OCI-LY7 (cell line): ENCODE results near the gene CD274. TPM values are rescaled to one million over a fixed set of nuclear protein-coding genes. Genes with fewer than 3 reads are reported as not detected.

Experiments used
- BruUV-seq: library from RNA; stranded (reverse); fragments of 400-500 nt; replicated peaks from 2 replicates; lab custom pipeline; 2021; lab: Mats Ljungman, UMichigan
- CTCF ChIA-PET: fragments of 300-600 bp; sonication (Branson Sonifier 250); formaldehyde crosslinking; loops from one replicate; lab custom pipeline; 2022; ENCODE audit warnings: antibody characterized with exemption; ENCODE audit not compliant: unreplicated experiment; lab: Charles Lee
- POLR2A ChIA-PET: fragments of 300-600 bp; sonication (Branson Sonifier 250); formaldehyde crosslinking; loops from one replicate; lab custom pipeline; 2022; ENCODE audit warnings: antibody characterized with exemption; lab: Charles Lee
- DNase-seq: peaks from one replicate; pipeline ENCODE4 v3.0.0-alpha.2; 2015; ENCODE audit warnings: low spot score
- H2AFZ ChIP-seq: fragments of 200-600 bp; sonication (generic), shearing (Covaris generic); 2 replicates; pipeline ENCODE4 v1.6.1; 2014; ENCODE audit warnings: mild to moderate bottlenecking, antibody characterized with exemption, low read length, moderate library complexity
- H3K27ac ChIP-seq: fragments of 200-600 bp; sonication (generic); 2 replicates; pipeline ENCODE4 v1.5.1; 2014; ENCODE audit warnings: mixed run types, low read depth, mild to moderate bottlenecking, moderate library complexity, low read length, inconsistent platforms; ENCODE audit not compliant: poor library complexity, severe bottlenecking
- H3K36me3 ChIP-seq: fragments of 200-600 bp; sonication (generic); 2 replicates; pipeline ENCODE4 v1.6.1; 2014; ENCODE audit warnings: mild to moderate bottlenecking, antibody characterized with exemption, low read length, moderate library complexity, mixed read lengths; ENCODE audit not compliant: insufficient read depth
- H3K4me1 ChIP-seq: fragments of 200-600 bp; sonication (generic); 2 replicates; pipeline ENCODE4 v1.5.1; 2014; ENCODE audit warnings: mild to moderate bottlenecking, low read length; ENCODE audit not compliant: insufficient read depth, poor library complexity, severe bottlenecking
- H3K4me2 ChIP-seq: fragments of 200-600 bp; sonication (generic); 2 replicates; pipeline ENCODE4 v1.6.1; 2014; ENCODE audit warnings: mild to moderate bottlenecking, low read length
- H3K4me3 ChIP-seq: fragments of 200-600 bp; sonication (generic); 2 replicates; pipeline ENCODE4 v1.5.1; 2014; ENCODE audit warnings: mild to moderate bottlenecking, low read depth, low read length; ENCODE audit not compliant: poor library complexity, severe bottlenecking
- H3K79me2 ChIP-seq: fragments of 200-600 bp; sonication (generic); 2 replicates; pipeline ENCODE4 v1.6.1; 2016; ENCODE audit warnings: low read depth, mild to moderate bottlenecking, low read length, moderate library complexity, mixed read lengths; ENCODE audit not compliant: insufficient read depth
- H3K9me2 ChIP-seq: fragments of 200-600 bp; sonication (generic); 2 replicates; pipeline ENCODE4 v1.6.1; 2016; ENCODE audit warnings: mild to moderate bottlenecking, low read length, mixed read lengths; ENCODE audit not compliant: insufficient read depth
- H3K9me3 ChIP-seq: fragments of 200-600 bp; sonication (generic); 2 replicates; pipeline ENCODE4 v1.6.1; 2014; ENCODE audit warnings: mild to moderate bottlenecking, mixed run types, low read length, mixed read lengths
- H4K20me1 ChIP-seq: fragments of 200-600 bp; sonication (generic); 2 replicates; pipeline ENCODE4 v1.6.1; 2014; ENCODE audit warnings: mild to moderate bottlenecking, antibody characterized with exemption, low read length, moderate library complexity, mixed read lengths; ENCODE audit not compliant: insufficient read depth
- EZH2phosphoT487 ChIP-seq: fragments of 200-600 bp; sonication (generic); IDR thresholded peaks from 2 replicates; pipeline ENCODE4 v1.6.1; 2018; ENCODE audit warnings: low read depth, borderline replicate concordance, mild to moderate bottlenecking, mixed run types, antibody characterized with exemption, low read length, moderate library complexity, mixed read lengths
- intact Hi-C: fragments of 100-400 bp; cut with micrococcal nuclease; formaldehyde crosslinking; loops from one replicate; pipeline ENCODE4 v1.10.0; 2022; ENCODE audit not compliant: unreplicated experiment
- total RNA-seq, 2 experiments: library from RNA; depleted of rRNA in 1 of 2; stranded (reverse); fragments of >200 nt in 1 of 2; shearing (Covaris generic) in 1 of 2; gene quantifications; 2 replicates each; pipeline ENCODE4 v1.2.3, GENCODE V29; 2014 to 2022
- TF ChIP-seq, protein P1 (sequence below): fragments of 200-600 bp; sonication (generic); conservative IDR thresholded peaks from 2 replicates; pipeline ENCODE4 v1.5.1; 2014; ENCODE audit warnings: mild to moderate bottlenecking, antibody characterized with exemption, low read length, moderate library complexity, mixed read lengths

Gene CD274
- total RNA-seq, 2 experiments from 2014 or later = 0.15 to 0.57 TPM

DNA sequence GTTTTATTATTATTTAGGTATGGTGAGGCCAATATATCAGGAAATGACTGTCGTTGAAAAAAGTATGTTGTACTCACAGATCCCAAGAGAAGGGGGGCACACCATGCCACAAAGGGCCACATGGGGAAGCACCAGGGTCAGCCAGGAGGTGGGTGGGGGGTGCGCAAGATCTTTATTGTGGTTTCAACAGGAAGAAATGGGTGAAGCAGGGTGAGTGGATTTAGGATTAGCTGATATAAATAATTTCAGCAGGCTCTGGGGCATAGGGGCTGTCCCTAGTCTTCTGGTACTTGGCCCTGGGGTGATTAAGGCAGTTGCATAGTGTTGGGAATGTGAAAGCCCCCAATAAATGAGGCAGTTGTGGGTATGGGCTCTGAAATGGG, 68.6 kb downstream of the CD274 start:
- TF ChIP-seq, protein P1, sequence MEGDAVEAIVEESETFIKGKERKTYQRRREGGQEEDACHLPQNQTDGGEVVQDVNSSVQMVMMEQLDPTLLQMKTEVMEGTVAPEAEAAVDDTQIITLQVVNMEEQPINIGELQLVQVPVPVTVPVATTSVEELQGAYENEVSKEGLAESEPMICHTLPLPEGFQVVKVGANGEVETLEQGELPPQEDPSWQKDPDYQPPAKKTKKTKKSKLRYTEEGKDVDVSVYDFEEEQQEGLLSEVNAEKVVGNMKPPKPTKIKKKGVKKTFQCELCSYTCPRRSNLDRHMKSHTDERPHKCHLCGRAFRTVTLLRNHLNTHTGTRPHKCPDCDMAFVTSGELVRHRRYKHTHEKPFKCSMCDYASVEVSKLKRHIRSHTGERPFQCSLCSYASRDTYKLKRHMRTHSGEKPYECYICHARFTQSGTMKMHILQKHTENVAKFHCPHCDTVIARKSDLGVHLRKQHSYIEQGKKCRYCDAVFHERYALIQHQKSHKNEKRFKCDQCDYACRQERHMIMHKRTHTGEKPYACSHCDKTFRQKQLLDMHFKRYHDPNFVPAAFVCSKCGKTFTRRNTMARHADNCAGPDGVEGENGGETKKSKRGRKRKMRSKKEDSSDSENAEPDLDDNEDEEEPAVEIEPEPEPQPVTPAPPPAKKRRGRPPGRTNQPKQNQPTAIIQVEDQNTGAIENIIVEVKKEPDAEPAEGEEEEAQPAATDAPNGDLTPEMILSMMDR = no peak
- TF ChIP-seq EZH2phosphoT487 = no peak
- Histone ChIP-seq H2AFZ (no peak overlapping the region), H3K4me2 (no peak overlapping the region), H3K9me2 (no peaks in the 10 kb centered on the region), H3K79me2 (no peaks in the 10 kb centered on the region), H3K36me3 (no peaks in the 10 kb centered on the region), H3K9me3 (no peaks in the 10 kb centered on the region), H4K20me1 (no peaks in the 10 kb centered on the region), H3K4me1 (no peaks in the 10 kb centered on the region), H3K27ac (no peak overlapping the region), H3K4me3 (no peak overlapping the region)
- no peak for DNase-seq
- POLR2A ChIA-PET = interaction anchor here (0.9 to 1.1 kb wide), 2 partner anchors 11 to 46 kb away, joined by 3 to 5 read pairs; no protein-coding TSS in a partner anchor
- BruUV-seq = no TSS peak
- CTCF ChIA-PET = no interaction called here
- intact Hi-C loops = no loop called here

Other genes starting within 250 kb of the CD274 start
- not detected in 2 replicates for gene INSL4, start 219.1 kb upstream of the CD274 start, total RNA-seq (2014; rRNA removed; shearing (Covaris generic))
- gene INSL4, start 219.1 kb upstream of the CD274 start, total RNA-seq (2022) = not detected in 2 replicates
- gene RLN2, start 145.8 kb upstream of the CD274 start, total RNA-seq (2014; rRNA removed; shearing (Covaris generic)) = 1.7 TPM in 1 of 2 replicates, not detected in the other
- gene RLN2, start 145.8 kb upstream of the CD274 start, total RNA-seq (2022) = 3.8 and 4.4 TPM in 2 replicates
- gene RLN1, start 110.7 kb upstream of the CD274 start, total RNA-seq (2014; rRNA removed; shearing (Covaris generic)) = 0.67 and 1.2 TPM in 2 replicates
- gene RLN1, start 110.7 kb upstream of the CD274 start, total RNA-seq (2022) = 2.3 and 2.6 TPM in 2 replicates
- 7.9 and 10.4 TPM in 2 replicates for gene PLGRKT, start 12.6 kb upstream of the CD274 start, total RNA-seq (2014; rRNA removed; shearing (Covaris generic))
- 26.1 and 26.2 TPM in 2 replicates for gene PLGRKT, start 12.6 kb upstream of the CD274 start, total RNA-seq (2022)
- not detected in 2 replicates for gene PDCD1LG2, start 60.0 kb downstream of the CD274 start, total RNA-seq (2014; rRNA removed; shearing (Covaris generic))
- gene PDCD1LG2, start 60.0 kb downstream of the CD274 start, total RNA-seq (2022) = not detected in 2 replicates
- 72.9 and 77.0 TPM in 2 replicates for gene RIC1, start 178.6 kb downstream of the CD274 start, total RNA-seq (2014; rRNA removed; shearing (Covaris generic))
- 83.9 and 84.6 TPM in 2 replicates for gene RIC1, start 178.6 kb downstream of the CD274 start, total RNA-seq (2022)